GM12892 (cell line): ENCODE data around the gene OR6V1.

Source experiments
- POLR2AphosphoS5 ChIP-seq: IDR thresholded peaks from 2 replicates; pipeline ENCODE4 v1.6.1; 2011; ENCODE audit warnings: low read depth, low read length, control low read depth
- TAF1 ChIP-seq: IDR thresholded peaks from 2 replicates; pipeline ENCODE4 v1.6.1; 2011; ENCODE audit warnings: low read depth, mild to moderate bottlenecking, control low read depth, low read length, borderline replicate concordance

- TF ChIP-seq TAF1: no peak
- no peak for TF ChIP-seq POLR2AphosphoS5
Observed at GRCh38 chr7:143041346-143041745, 10.8 kb upstream of the OR6V1 start.
